ENCODE measurements around the gene ENOPH1.
"Not testable (repeated sequence)": the region's sequence is repeated elsewhere in the genome, so short reads cannot be mapped to it uniquely, and the experiment has no call there.

The ENOPH1 gene

GRCh38 chr4:82430193-82430963 lies at the start of gene ENOPH1, which contains the start of gene HNRNPDL:
ENOPH1 (plus strand) TSS chr4:82430590; CDS start chr4:82430830, 240 bp downstream.
HNRNPDL (minus strand) TSS chr4:82430462; CDS start chr4:82429690, 772 bp downstream.
- DNase-seq, result peak; percentile 97

GRCh38 chr4:82380831-82381230 lies 49.6 kb upstream of the ENOPH1 start:
- DNase-seq, result no peak

GRCh38 chr4:82381235-82381634 lies 49.2 kb upstream of the ENOPH1 start:
- no peak for DNase-seq

GRCh38 chr4:82381661-82382296 lies 48.6 kb upstream of the ENOPH1 start:
- DNase-seq, result no peak

GRCh38 chr4:82382751-82383150 lies 47.6 kb upstream of the ENOPH1 start:
- no peak for DNase-seq

- not testable (repeated sequence) for DNase-seq
These were observed 44.1 kb upstream of the ENOPH1 start for GRCh38 chr4:82386312-82386711.

- DNase-seq, result no peak
These were observed 42.0 kb upstream of the ENOPH1 start for GRCh38 chr4:82388405-82388804.

- DNase-seq, result not testable (repeated sequence)
These were observed 40.3 kb upstream of the ENOPH1 start for GRCh38 chr4:82390061-82390460.

GRCh38 chr4:82394896-82395295 lies 35.5 kb upstream of the ENOPH1 start:
- DNase-seq, result no peak

GRCh38 chr4:82397527-82397926 lies 32.9 kb upstream of the ENOPH1 start:
- DNase-seq, result no peak

- no peak for DNase-seq
These were observed 32.1 kb upstream of the ENOPH1 start for GRCh38 chr4:82398263-82398662.

GRCh38 chr4:82401600-82401999 lies 28.8 kb upstream of the ENOPH1 start:
- no peak for DNase-seq

GRCh38 chr4:82402196-82402775 lies 28.1 kb upstream of the ENOPH1 start:
- no peak for DNase-seq

- no peak for DNase-seq
These were observed 26.7 kb upstream of the ENOPH1 start for GRCh38 chr4:82403725-82404124.

GRCh38 chr4:82415061-82415460 lies 15.3 kb upstream of the ENOPH1 start:
- DNase-seq, result not testable (repeated sequence)

GRCh38 chr4:82415922-82416365 lies 14.4 kb upstream of the ENOPH1 start:
- DNase-seq, result no peak

- no peak for DNase-seq
These were observed 10.9 kb upstream of the ENOPH1 start for GRCh38 chr4:82419451-82419850.

- no peak for DNase-seq
These were observed 8.4 kb upstream of the ENOPH1 start for GRCh38 chr4:82421796-82422560.

GRCh38 chr4:82422616-82423015 lies 7.8 kb upstream of the ENOPH1 start:
- DNase-seq, result no peak

GRCh38 chr4:82423245-82424054 lies 6.9 kb upstream of the ENOPH1 start:
- DNase-seq, result peak; percentile 83

GRCh38 chr4:82425478-82425877 lies 4.9 kb upstream of the ENOPH1 start:
- DNase-seq, result no peak

GRCh38 chr4:82428526-82428968 lies 1.8 kb upstream of the ENOPH1 start:
- no peak for DNase-seq
